WTC11 (cell line): ENCODE measurements around the gene COQ7. TPM values are rescaled to one million over a fixed set of nuclear protein-coding genes. Genes with fewer than 3 reads are reported as not detected.

ENCODE experiments used
- ATAC-seq: fragments of 200-7000 bp; cut with Tn5 transposase; 2 replicates; pipeline ENCODE4 v1.10.0; 2021; ENCODE audit warnings: mild to moderate bottlenecking, moderate library complexity
- CTCF ChIA-PET: fragments of 300-600 bp; sonication (Branson Sonifier 250); formaldehyde crosslinking; loops from one replicate; lab custom pipeline; 2021; ENCODE audit warnings: antibody characterized with exemption; lab: Charles Lee
- POLR2A ChIA-PET: fragments of 350-600 bp; sonication (Branson Sonifier 250); formaldehyde crosslinking; loops from one replicate; lab custom pipeline; 2021; ENCODE audit warnings: antibody characterized with exemption; lab: Charles Lee
- DNase-seq: peaks from one replicate; pipeline ENCODE4 v3.0.0; 2021; ENCODE audit warnings: low spot score
- H3K27ac Mint-ChIP-seq: 2 replicates; pipeline ENCODE4 v1.8.0; 2021; ENCODE audit warnings: mixed read lengths
- H3K27me3 Mint-ChIP-seq: 2 replicates; pipeline ENCODE4 v1.8.0; 2021; ENCODE audit warnings: low read depth, mild to moderate bottlenecking, moderate library complexity, mixed read lengths
- H3K36me3 Mint-ChIP-seq: 2 replicates; pipeline ENCODE4 v1.8.0; 2021; ENCODE audit warnings: mixed read lengths
- H3K4me1 Mint-ChIP-seq: 2 replicates; pipeline ENCODE4 v1.8.0; 2022; ENCODE audit warnings: mixed read lengths
- H3K4me3 Mint-ChIP-seq: 2 replicates; pipeline ENCODE4 v1.8.0; 2021; ENCODE audit warnings: mild to moderate bottlenecking, moderate library complexity, mixed read lengths
- H3K9me3 Mint-ChIP-seq: 2 replicates; pipeline ENCODE4 v1.8.0; 2021; ENCODE audit warnings: mixed read lengths
- AFF4 ChIP-seq: sonication (generic); formaldehyde crosslinking; IDR thresholded peaks from 2 replicates; pipeline ENCODE4 v1.8.1; 2023; ENCODE audit warnings: mild to moderate bottlenecking, missing genetic modification reagents, borderline replicate concordance
- CDX4 ChIP-seq: fragments of 250-450 bp; sonication (Bioruptor Pico); IDR thresholded peaks from 2 replicates; pipeline ENCODE4 v1.9.0; 2021; ENCODE audit warnings: moderate library complexity, mild to moderate bottlenecking, inconsistent platforms, borderline replicate concordance
- E2F5 ChIP-seq: sonication (generic); formaldehyde crosslinking; IDR thresholded peaks from 2 replicates; pipeline ENCODE4 v1.8.1; 2022; ENCODE audit warnings: mild to moderate bottlenecking, moderate library complexity, missing genetic modification reagents
- GRHL2 ChIP-seq: fragments of 250-450 bp; sonication (Bioruptor Pico); IDR thresholded peaks from 2 replicates; pipeline ENCODE4 v1.8.0; 2022; ENCODE audit warnings: mild to moderate bottlenecking, moderate library complexity; ENCODE audit not compliant: insufficient replicate concordance, severe bottlenecking
- IRF2 ChIP-seq: sonication (generic); formaldehyde crosslinking; IDR thresholded peaks from 2 replicates; pipeline ENCODE4 v1.8.0; 2022; ENCODE audit warnings: low read depth, missing genetic modification reagents, borderline replicate concordance
- JUN ChIP-seq: sonication (generic); formaldehyde crosslinking; IDR thresholded peaks from 2 replicates; pipeline ENCODE4 v1.8.0; 2023; ENCODE audit warnings: mild to moderate bottlenecking, missing genetic modification reagents
- NFATC4 ChIP-seq: fragments of 250-450 bp; sonication (Bioruptor Pico); IDR thresholded peaks from 2 replicates; pipeline ENCODE4 v1.9.0; 2021; ENCODE audit warnings: mild to moderate bottlenecking
- NFE2L1 ChIP-seq: sonication (generic); formaldehyde crosslinking; IDR thresholded peaks from 2 replicates; pipeline ENCODE4 v1.8.1; 2023; ENCODE audit warnings: missing genetic modification reagents
- PREB ChIP-seq: sonication (generic); formaldehyde crosslinking; IDR thresholded peaks from 2 replicates; pipeline ENCODE4 v1.8.1; 2022; ENCODE audit warnings: mild to moderate bottlenecking, missing genetic modification reagents, moderate library complexity, borderline replicate concordance
- ZBTB21 ChIP-seq: sonication (generic); formaldehyde crosslinking; IDR thresholded peaks from 2 replicates; pipeline ENCODE4 v1.8.1; 2023; ENCODE audit warnings: mild to moderate bottlenecking, missing genetic modification reagents, borderline replicate concordance
- ZNF121 ChIP-seq: sonication (generic); formaldehyde crosslinking; IDR thresholded peaks from 2 replicates; pipeline ENCODE4 v1.8.0; 2023; ENCODE audit warnings: missing genetic modification reagents
- ZNF263 ChIP-seq: sonication (generic); formaldehyde crosslinking; IDR thresholded peaks from 2 replicates; pipeline ENCODE4 v1.8.1; 2022; ENCODE audit warnings: low read depth, mild to moderate bottlenecking, moderate library complexity, missing genetic modification reagents
- ZNF317 ChIP-seq: sonication (generic); formaldehyde crosslinking; IDR thresholded peaks from 2 replicates; pipeline ENCODE4 v1.8.1; 2023; ENCODE audit warnings: low read depth, mild to moderate bottlenecking, moderate library complexity, missing genetic modification reagents, borderline replicate concordance
- ZNF425 ChIP-seq: fragments of 250-450 bp; sonication (Bioruptor Pico); conservative IDR thresholded peaks from 2 replicates; pipeline ENCODE4 v1.9.0; 2021; ENCODE audit warnings: mild to moderate bottlenecking
- ZNF512 ChIP-seq: sonication (generic); formaldehyde crosslinking; IDR thresholded peaks from 2 replicates; pipeline ENCODE4 v1.8.1; 2022; ENCODE audit warnings: missing genetic modification reagents, borderline replicate concordance
- ZSCAN18 ChIP-seq: fragments of 250-450 bp; sonication (Bioruptor Pico); IDR thresholded peaks from 2 replicates; pipeline ENCODE4 v2.1.2; 2022; ENCODE audit warnings: mild to moderate bottlenecking, moderate library complexity
- total RNA-seq: library from RNA; stranded (reverse); gene quantifications from 3 replicates; pipeline ENCODE4 v1.2.3, GENCODE V29; 2021

The COQ7 gene
- total RNA-seq, 1 experiment from 2014 or later: 20.7 TPM

- POLR2A ChIA-PET: no interaction called here
- Mint-ChIP-seq H3K27me3 (peaks cover 20% of the 10 kb centered on the region), H3K4me1 (peaks cover 11% of the 10 kb centered on the region), H3K27ac (no peak overlapping the region), H3K4me3 (no peak overlapping the region), H3K36me3 (no peaks in the 10 kb centered on the region), H3K9me3 (no peaks in the 10 kb centered on the region)
- ATAC-seq (no peak), DNase-seq (no peak)
- no peak for TF ChIP-seq ZNF512 (CRISPR knock-in tag)
- TF ChIP-seq ZNF317: no peak
- TF ChIP-seq ZNF263 (CRISPR knock-in tag): no peak
- TF ChIP-seq AFF4 (CRISPR knock-in tag): no peak
- no peak for TF ChIP-seq JUN (CRISPR knock-in tag)
- CTCF ChIA-PET: no interaction called here
Observed at GRCh38 chr16:19109288-19109664, 41.9 kb downstream of the COQ7 start.

GRCh38 chr16:19110537-19111360 is 43.3 kb downstream of the COQ7 start:
- Mint-ChIP-seq H3K9me3 (no peaks in the 10 kb centered on the region), H3K36me3 (no peaks in the 10 kb centered on the region), H3K4me3 (no peak overlapping the region), H3K4me1 (peaks cover 11% of the 10 kb centered on the region), H3K27me3 (peaks cover 35% of the 10 kb centered on the region), H3K27ac (no peak overlapping the region)
- CTCF ChIA-PET: no interaction called here
- POLR2A ChIA-PET: no interaction called here
- peak; percentile 74; the same call in 1 of the 2 replicates for TF ChIP-seq ZNF121 (CRISPR knock-in tag)
- no peak for TF ChIP-seq NFATC4 (CRISPR knock-in tag)
- TF ChIP-seq ZBTB21 (CRISPR knock-in tag): no peak
- no peak for ATAC-seq
- no peak for DNase-seq

- H3K27me3 Mint-ChIP-seq: peaks cover 48% of the 10 kb centered on the region
- ChIA-PET CTCF (interaction anchor here (0.8 to 6.2 kb wide), 3 partner anchors 16 to 67 kb away, joined by 3 to 29 read pairs (median 3); no protein-coding TSS in a partner anchor), POLR2A (no interaction called here)
- peaks cover 14% of the 10 kb centered on the region for H3K4me1 Mint-ChIP-seq
- H3K27ac Mint-ChIP-seq: no peak overlapping the region
- ATAC-seq: no peak
- no peak overlapping the region for H3K4me3 Mint-ChIP-seq
- H3K9me3 Mint-ChIP-seq: no peaks in the 10 kb centered on the region
- no peaks in the 10 kb centered on the region for H3K36me3 Mint-ChIP-seq
- TF ChIP-seq ZNF425 (CRISPR knock-in tag) (no peak), E2F5 (CRISPR knock-in tag) (no peak), IRF2 (CRISPR knock-in tag) (no peak), PREB (CRISPR knock-in tag) (no peak), CDX4 (no peak), NFE2L1 (CRISPR knock-in tag) (no peak), GRHL2 (CRISPR knock-in tag) (no peak), ZSCAN18 (no peak)
- TF ChIP-seq, all 79 proteins: peak for 0
- no peak for DNase-seq
Observed at GRCh38 chr16:19112099-19112407, 44.6 kb downstream of the COQ7 start.
